HepG2 (cell line): Measurements from ENCODE around the gene AKAP6. TPM values are rescaled to one million over a fixed set of nuclear protein-coding genes. Genes with fewer than 3 reads are reported as not detected.

Source experiments
- ATAC-seq: fragments of 200-7000 bp; cut with Tn5 transposase; 3 replicates; pipeline ENCODE4 v1.9.1; 2020; ENCODE audit warnings: mild to moderate bottlenecking, moderate library complexity
- BruUV-seq: library from RNA; stranded (reverse); fragments of 400-500 nt; replicated peaks from 2 replicates; lab custom pipeline; 2021; lab: Mats Ljungman, UMichigan
- CTCF ChIA-PET: fragments of 300-600 bp; formaldehyde crosslinking; extraction: SDS; loops from one replicate; lab custom pipeline; 2021; ENCODE audit warnings: low total read pairs, inconsistent platforms, low intra/inter-chr PET ratio; lab: Yijun Ruan, JAX
- POLR2A ChIA-PET: fragments of 350-600 bp; sonication (Branson Sonifier 250); formaldehyde crosslinking; loops from one replicate; lab custom pipeline; 2020; ENCODE audit warnings: antibody characterized with exemption, inconsistent platforms; lab: Yijun Ruan, JAX
- DNase-seq: peaks from one replicate; pipeline ENCODE4 v3.0.0-alpha.2; 2015; ENCODE audit warnings: low spot score
- FAIRE-seq: peaks from 3 replicates; lab custom pipeline; 2011; peaks lifted over from hg19 to GRCh38; lab: Jason Lieb, UNC
- H2AFZ ChIP-seq: one replicate; pipeline ENCODE4 v1.6.1; 2011; ENCODE audit warnings: low read length, inconsistent platforms
- H3K27ac ChIP-seq: fragments of 300-600 bp; 3 replicates; pipeline ENCODE4 v1.8.0; 2011; ENCODE audit warnings: mixed run types, mild to moderate bottlenecking, mixed read lengths, low read length, inconsistent platforms; ENCODE audit not compliant: insufficient read depth; ENCODE audit errors: extremely low read length
- H3K27me3 ChIP-seq, 2 experiments: fragments of 200-600 bp in 1 of 2; 2 replicates in 1 of 2; 3 replicates in 1 of 2; pipeline versions ENCODE4 v1.6.0 to v1.8.0; 2011; ENCODE audit warnings: low read length in 2 of 2, mild to moderate bottlenecking in 2 of 2, moderate library complexity in 2 of 2, inconsistent platforms in 1 of 2; ENCODE audit not compliant: insufficient read depth in 2 of 2, control insufficient read depth in 1 of 2
- H3K36me3 ChIP-seq, 2 experiments: fragments of 200-600 bp in 1 of 2; replicated peaks in 1 of 2; 2 replicates in 1 of 2; 3 replicates in 1 of 2; pipeline versions ENCODE4 v1.5.1 to v1.8.0; 2011; ENCODE audit warnings: low read length in 2 of 2, inconsistent platforms in 1 of 2; ENCODE audit not compliant: insufficient read depth in 2 of 2, control insufficient read depth in 1 of 2
- H3K4me1 ChIP-seq: 2 replicates; pipeline ENCODE4 v1.5.1; 2012; ENCODE audit warnings: low read length, inconsistent platforms; ENCODE audit not compliant: insufficient read depth
- H3K4me2 ChIP-seq: 2 replicates; pipeline ENCODE4 v1.6.0; 2011; ENCODE audit warnings: low read depth, low read length, inconsistent platforms
- H3K4me3 ChIP-seq, 3 experiments: fragments of 200-600 bp in 1 of 3; sonication (generic), shearing (Covaris generic) in 1 of 3; replicated peaks in 1 of 3; 2 replicates each; pipeline ENCODE4 v1.5.1; 2011 to 2016; ENCODE audit warnings: low read length in 3 of 3, inconsistent platforms in 2 of 3, low read depth in 2 of 3, mild to moderate bottlenecking in 2 of 3, control low read depth in 1 of 3, mixed read lengths in 1 of 3; ENCODE audit not compliant: insufficient read depth in 1 of 3
- H3K79me2 ChIP-seq: one replicate; pipeline ENCODE4 v1.6.1; 2011; ENCODE audit warnings: low read length, inconsistent platforms; ENCODE audit not compliant: insufficient read depth
- H3K9ac ChIP-seq: 2 replicates; pipeline ENCODE4 v1.6.0; 2011; ENCODE audit warnings: mild to moderate bottlenecking, low read depth, low read length, inconsistent platforms; ENCODE audit not compliant: insufficient read depth
- H3K9me3 ChIP-seq: 2 replicates; pipeline ENCODE4 v1.5.1; 2012; ENCODE audit warnings: mild to moderate bottlenecking, low read length
- H4K20me1 ChIP-seq: 2 replicates; pipeline ENCODE4 v1.6.0; 2011; ENCODE audit warnings: inconsistent platforms, mild to moderate bottlenecking, low read length, moderate library complexity; ENCODE audit not compliant: insufficient read depth
- CEBPB ChIP-seq: IDR thresholded peaks from 2 replicates; pipeline ENCODE4 v1.6.1; 2011; ENCODE audit warnings: low read depth, low read length, improper control_type of control experiment, borderline replicate concordance
- DMTF1 ChIP-seq: sonication (generic); formaldehyde crosslinking; IDR thresholded peaks from 2 replicates; pipeline ENCODE4 v1.4.0; 2020; ENCODE audit warnings: mild to moderate bottlenecking, missing genetic modification reagents
- EED ChIP-seq: sonication (generic); formaldehyde crosslinking; IDR thresholded peaks from 2 replicates; pipeline ENCODE4 v1.5.0; 2020; ENCODE audit warnings: mild to moderate bottlenecking, missing genetic modification reagents
- GZF1 ChIP-seq: sonication (generic); formaldehyde crosslinking; IDR thresholded peaks from 2 replicates; pipeline ENCODE4 v1.5.1; 2020; ENCODE audit warnings: mild to moderate bottlenecking, missing genetic modification reagents
- MEIS1 ChIP-seq: sonication (generic); formaldehyde crosslinking; IDR thresholded peaks from 2 replicates; pipeline ENCODE4 v1.9.0; 2021; ENCODE audit warnings: mild to moderate bottlenecking, missing genetic modification reagents, moderate library complexity, borderline replicate concordance
- MZF1 ChIP-seq: sonication (generic); formaldehyde crosslinking; IDR thresholded peaks from 2 replicates; pipeline ENCODE4 v1.8.1; 2023; ENCODE audit warnings: mild to moderate bottlenecking, missing genetic modification reagents, borderline replicate concordance
- ONECUT2 ChIP-seq: sonication (generic); formaldehyde crosslinking; IDR thresholded peaks from 2 replicates; pipeline ENCODE4 v1.4.0; 2020; ENCODE audit warnings: missing genetic modification reagents
- RERE ChIP-seq: IDR thresholded peaks from 2 replicates; pipeline ENCODE4 v1.6.1; 2016; ENCODE audit warnings: low read depth, missing genetic modification reagents, missing compliant biosample characterization
- SNAPC2 ChIP-seq: sonication (generic); formaldehyde crosslinking; IDR thresholded peaks from 2 replicates; pipeline ENCODE4 v1.8.1; 2022; ENCODE audit warnings: mild to moderate bottlenecking, missing genetic modification reagents
- THAP8 ChIP-seq: sonication (generic); formaldehyde crosslinking; IDR thresholded peaks from 2 replicates; pipeline ENCODE4 v1.5.1; 2020; ENCODE audit warnings: missing genetic modification reagents, mild to moderate bottlenecking, borderline replicate concordance
- ZBTB37 ChIP-seq: sonication (generic); formaldehyde crosslinking; IDR thresholded peaks from 2 replicates; pipeline ENCODE4 v1.4.0; 2020; ENCODE audit warnings: mild to moderate bottlenecking, missing genetic modification reagents
- ZNF274 ChIP-seq: sonication (generic); formaldehyde crosslinking; IDR thresholded peaks from 2 replicates; pipeline ENCODE4 v1.5.1; 2020; ENCODE audit warnings: mild to moderate bottlenecking, missing genetic modification reagents
- ZNF484 ChIP-seq: sonication (generic); formaldehyde crosslinking; IDR thresholded peaks from 2 replicates; pipeline ENCODE4 v1.5.1; 2020; ENCODE audit warnings: mild to moderate bottlenecking, low read depth, missing genetic modification reagents, borderline replicate concordance
- ZNF83 ChIP-seq: sonication (generic); formaldehyde crosslinking; IDR thresholded peaks from 2 replicates; pipeline ENCODE4 v1.4.0; 2020; ENCODE audit warnings: missing genetic modification reagents, mild to moderate bottlenecking, borderline replicate concordance
- WGBS: methylation state at CpG from one replicate; pipeline ENCODE4 v1.1.6; 2017; ENCODE audit warnings: low lambda C conversion rate; 5-methylcytosine and 5-hydroxymethylcytosine counted together
- in situ Hi-C: cut with HindIII; loops from 2 replicates; pipeline ENCODE4 v1.10.0; 2017; ENCODE audit warnings: low pct_unique_long_range_greater_than_20kb; ENCODE audit not compliant: extremely low pct_ligation_motif_present
- intact Hi-C: fragments of 100-400 bp; cut with micrococcal nuclease; formaldehyde crosslinking; loops from one replicate; pipeline ENCODE4 v1.10.0; 2022; ENCODE audit not compliant: unreplicated experiment
- polyA plus RNA-seq, 8 experiments: library from polyadenylated mRNA; depleted of rRNA in 3 of 8; stranded (reverse) in 7 of 8; unstranded in 1 of 8; fragments of >200 nt; fragmentation: Illumina TruSeq in 4 of 8; extraction: Trizol in 4 of 8; gene quantifications; 2 replicates each; pipeline versions ENCODE4 v1.2.1 to v1.2.3, GENCODE V29; 2011 to 2016; ENCODE audit warnings: low read depth in 4 of 8, missing spikeins in 1 of 8, mixed read lengths in 1 of 8; ENCODE audit not compliant: insufficient read depth in 1 of 8
- total RNA-seq, 5 experiments: library from RNA; depleted of rRNA; stranded (reverse); fragments of >200 nt; fragmentation: Illumina TruSeq; extraction: Trizol; gene quantifications; 2 replicates each; pipeline ENCODE4 v1.2.3, GENCODE V29; 2016; ENCODE audit warnings: low read depth in 1 of 5

Gene AKAP6
- total and polyA plus RNA-seq, 2 of the 13 experiments (the other 11 are each of a cell fraction or from before 2014, with no cell fraction given): 1.4 TPM

DNA sequence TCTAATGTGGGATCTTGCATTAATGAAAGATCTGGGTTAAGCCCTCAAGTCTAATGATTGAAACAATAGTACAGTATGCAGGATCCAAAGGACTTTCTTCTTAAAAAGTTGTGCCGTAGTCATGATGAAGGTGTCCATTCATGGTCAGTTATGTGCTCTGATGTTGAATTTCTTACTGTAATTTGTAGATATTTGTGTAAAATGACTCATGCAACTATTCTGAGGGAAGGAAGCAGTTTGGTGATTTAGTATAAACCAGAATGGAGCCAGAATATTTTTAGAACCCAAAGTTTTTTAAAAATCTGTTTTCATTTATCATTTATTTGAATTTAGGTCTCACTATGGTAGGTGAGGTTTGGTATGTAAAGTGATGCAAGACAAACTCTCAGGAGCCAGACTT is 151.2 kb downstream of the AKAP6 start (continued):
- TF ChIP-seq RERE (CRISPR knock-in tag): no peak
- TF ChIP-seq ZNF484 (CRISPR knock-in tag): no peak
- TF ChIP-seq MZF1 (CRISPR knock-in tag): no peak
- no peak for TF ChIP-seq ZBTB37

DNA sequence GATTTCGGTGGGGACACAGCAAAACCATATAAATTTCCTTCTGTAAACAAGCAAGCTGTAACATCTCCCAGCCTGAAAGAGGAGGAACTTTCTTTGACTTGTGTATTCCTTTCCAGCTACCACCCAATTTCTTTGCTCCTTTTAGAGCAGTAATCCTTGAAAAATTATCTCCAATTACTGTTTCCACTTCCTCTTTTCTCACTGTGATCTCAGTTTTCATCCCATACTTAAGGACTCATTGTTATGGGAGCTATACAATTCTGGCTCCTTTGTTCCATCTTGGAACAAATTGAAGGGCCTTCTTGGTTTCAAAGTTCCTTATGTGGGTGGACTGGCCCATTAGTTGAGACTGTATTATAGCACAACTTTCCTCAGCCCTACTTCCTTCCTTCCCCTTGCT is 152.6 kb downstream of the AKAP6 start:
- POLR2A ChIA-PET: no interaction called here
- no peak for TF ChIP-seq GZF1 (CRISPR knock-in tag)
- TF ChIP-seq THAP8 (CRISPR knock-in tag): no peak
- TF ChIP-seq ZNF274 (CRISPR knock-in tag): no peak
- no peak for TF ChIP-seq EED (CRISPR knock-in tag)
- TF ChIP-seq ZNF83 (CRISPR knock-in tag): no peak
- no peak for TF ChIP-seq MEIS1 (CRISPR knock-in tag)
- no peak for TF ChIP-seq SNAPC2
- TF ChIP-seq ONECUT2: no peak
- TF ChIP-seq DMTF1 (CRISPR knock-in tag): no peak
- TF ChIP-seq CEBPB: no peak

More for the DNA sequence above, 152.6 kb downstream of the AKAP6 start:
- peaks cover 0 to 1% of the 10 kb centered on the region in 2 experiments; a peak in 1 of 5 replicates for H3K27me3 ChIP-seq
- no peaks in the 10 kb centered on the region for H3K36me3 ChIP-seq
- H3K4me1 ChIP-seq: no peaks in the 10 kb centered on the region
- no peak overlapping the region for H3K27ac ChIP-seq
- CTCF ChIA-PET: no interaction called here
- no peak overlapping the region for H3K4me2 ChIP-seq
- DNase-seq (no peak), ATAC-seq (no peak), FAIRE-seq (no peak)
- no peak overlapping the region for H2AFZ ChIP-seq
- WGBS: 7% methylated on average over 1 of the region's 1 CpG
- H3K4me3 ChIP-seq: no peak overlapping the region
- H3K79me2 ChIP-seq: no peaks in the 10 kb centered on the region
- no peaks in the 10 kb centered on the region for H3K9me3 ChIP-seq
- no TSS peak for BruUV-seq
- intact Hi-C loops (no loop called here), in situ Hi-C loops (no loop called here)
- no peaks in the 10 kb centered on the region for H4K20me1 ChIP-seq
- H3K9ac ChIP-seq: no peak overlapping the region
